ENCODE measurements around the gene GRIA3.

- TF ChIP-seq, protein P1, sequence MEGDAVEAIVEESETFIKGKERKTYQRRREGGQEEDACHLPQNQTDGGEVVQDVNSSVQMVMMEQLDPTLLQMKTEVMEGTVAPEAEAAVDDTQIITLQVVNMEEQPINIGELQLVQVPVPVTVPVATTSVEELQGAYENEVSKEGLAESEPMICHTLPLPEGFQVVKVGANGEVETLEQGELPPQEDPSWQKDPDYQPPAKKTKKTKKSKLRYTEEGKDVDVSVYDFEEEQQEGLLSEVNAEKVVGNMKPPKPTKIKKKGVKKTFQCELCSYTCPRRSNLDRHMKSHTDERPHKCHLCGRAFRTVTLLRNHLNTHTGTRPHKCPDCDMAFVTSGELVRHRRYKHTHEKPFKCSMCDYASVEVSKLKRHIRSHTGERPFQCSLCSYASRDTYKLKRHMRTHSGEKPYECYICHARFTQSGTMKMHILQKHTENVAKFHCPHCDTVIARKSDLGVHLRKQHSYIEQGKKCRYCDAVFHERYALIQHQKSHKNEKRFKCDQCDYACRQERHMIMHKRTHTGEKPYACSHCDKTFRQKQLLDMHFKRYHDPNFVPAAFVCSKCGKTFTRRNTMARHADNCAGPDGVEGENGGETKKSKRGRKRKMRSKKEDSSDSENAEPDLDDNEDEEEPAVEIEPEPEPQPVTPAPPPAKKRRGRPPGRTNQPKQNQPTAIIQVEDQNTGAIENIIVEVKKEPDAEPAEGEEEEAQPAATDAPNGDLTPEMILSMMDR (IDR thresholded peaks at IDR 0.05 in 8 of 11, conservative IDR thresholded peaks at IDR 0.05 in 3 of 11): no peak
- TF ChIP-seq POLR2AphosphoS5 (IDR thresholded peaks at IDR 0.05) (no peak), POLR2A (IDR thresholded peaks at IDR 0.05) (no peak)
Observed at GRCh38 chrX:123454712-123455431, 270.8 kb downstream of the GRIA3 start.
